Activated CD4-positive, alpha-beta T cell treated with anti-CD3 and anti-CD28 coated beads, Interleukin-2, amount 50 U/mL, for 48 hours (primary cell): ENCODE results near the gene ATP6V1G3.
"Not testable (repeated sequence)": the region's sequence is repeated elsewhere in the genome, so short reads cannot be mapped to it uniquely, and the experiment has no call there.

ENCODE experiments used
- DNase-seq, 2 experiments: peaks; one replicate each; pipeline ENCODE4 v3.0.0-alpha.2; 2020

The ATP6V1G3 gene

GRCh38 chr1:198540580-198540979 is at the start of gene ATP6V1G3:
Gene ATP6V1G3 (minus strand): TSS chr1:198540680. CDS start chr1:198540650, 30 bp downstream.
- DNase-seq = no peak

- no peak for DNase-seq
Measured at GRCh38 chr1:198588845-198589244, 48.4 kb upstream of the ATP6V1G3 start.

- no peak for DNase-seq
Measured at GRCh38 chr1:198584163-198584562, 43.7 kb upstream of the ATP6V1G3 start.

- not testable (repeated sequence) for DNase-seq
Measured at GRCh38 chr1:198583209-198583802, 42.8 kb upstream of the ATP6V1G3 start.

- no peak for DNase-seq
Measured at GRCh38 chr1:198577444-198577843, 37.0 kb upstream of the ATP6V1G3 start.

- no peak for DNase-seq
Measured at GRCh38 chr1:198575798-198576641, 35.5 kb upstream of the ATP6V1G3 start.

- DNase-seq = no peak
Measured at GRCh38 chr1:198575292-198575691, 34.8 kb upstream of the ATP6V1G3 start.

- DNase-seq = no peak
Measured at GRCh38 chr1:198574325-198574724, 33.8 kb upstream of the ATP6V1G3 start.

GRCh38 chr1:198564716-198565115 is 24.2 kb upstream of the ATP6V1G3 start:
- no peak for DNase-seq

GRCh38 chr1:198564157-198564556 is 23.7 kb upstream of the ATP6V1G3 start:
- no peak for DNase-seq

- DNase-seq = no peak
Measured at GRCh38 chr1:198563583-198563982, 23.1 kb upstream of the ATP6V1G3 start.

- DNase-seq = no peak
Measured at GRCh38 chr1:198560161-198560560, 19.7 kb upstream of the ATP6V1G3 start.

- DNase-seq = no peak
Measured at GRCh38 chr1:198559362-198559761, 18.9 kb upstream of the ATP6V1G3 start.

- DNase-seq = no peak
Measured at GRCh38 chr1:198558402-198558801, 17.9 kb upstream of the ATP6V1G3 start.

GRCh38 chr1:198556971-198557370 is 16.5 kb upstream of the ATP6V1G3 start:
- DNase-seq = peak; percentile 41 to 54

GRCh38 chr1:198552668-198553416 is 12.4 kb upstream of the ATP6V1G3 start:
- DNase-seq = no peak

- no peak for DNase-seq
Measured at GRCh38 chr1:198550941-198551524, 10.6 kb upstream of the ATP6V1G3 start.

GRCh38 chr1:198549866-198550265 is 9.4 kb upstream of the ATP6V1G3 start:
- DNase-seq = no peak

- DNase-seq = no peak
Measured at GRCh38 chr1:198548890-198549289, 8.4 kb upstream of the ATP6V1G3 start.

- DNase-seq = no peak
Measured at GRCh38 chr1:198545156-198545555, 4.7 kb upstream of the ATP6V1G3 start.

GRCh38 chr1:198544265-198544664 is 3.8 kb upstream of the ATP6V1G3 start:
- DNase-seq = no peak

GRCh38 chr1:198543670-198544260 is 3.3 kb upstream of the ATP6V1G3 start:
- DNase-seq = no peak

GRCh38 chr1:198542632-198543031 is 2.2 kb upstream of the ATP6V1G3 start:
- DNase-seq = no peak
